Measurements from ENCODE around the gene HAUS1.

The HAUS1 gene

GRCh38 chr18:46104128-46104911, at the start of gene HAUS1:
HAUS1 (plus strand) TSS chr18:46104385; CDS start chr18:46104412, 27 bp downstream.
- DNase-seq (ENCODE audit: low read depth in 4 of 4, low spot score in 1 of 4), result peak; percentile 63 to 84 (median 76)

- DNase-seq (ENCODE audit: low read depth in 4 of 4, low spot score in 1 of 4), result no peak
These were observed 49.0 kb upstream of the HAUS1 start for GRCh38 chr18:46054956-46055837.

- no peak for DNase-seq (ENCODE audit: low read depth in 4 of 4, low spot score in 1 of 4)
These were observed 48.4 kb upstream of the HAUS1 start for GRCh38 chr18:46055838-46056230.

- DNase-seq (ENCODE audit: low read depth in 4 of 4, low spot score in 1 of 4), result no peak
These were observed 43.8 kb upstream of the HAUS1 start for GRCh38 chr18:46060359-46060841.

- no peak for DNase-seq (ENCODE audit: low read depth in 4 of 4, low spot score in 1 of 4)
These were observed 42.8 kb upstream of the HAUS1 start for GRCh38 chr18:46061387-46061786.

- DNase-seq (ENCODE audit: low read depth in 4 of 4, low spot score in 1 of 4), result no peak
These were observed 42.4 kb upstream of the HAUS1 start for GRCh38 chr18:46061796-46062195.

GRCh38 chr18:46062781-46063180, 41.4 kb upstream of the HAUS1 start:
- no peak for DNase-seq (ENCODE audit: low read depth in 4 of 4, low spot score in 1 of 4)

- no peak for DNase-seq (ENCODE audit: low read depth in 4 of 4, low spot score in 1 of 4)
These were observed 36.7 kb upstream of the HAUS1 start for GRCh38 chr18:46067438-46068007.

- no peak for DNase-seq (ENCODE audit: low read depth in 4 of 4, low spot score in 1 of 4)
These were observed 35.4 kb upstream of the HAUS1 start for GRCh38 chr18:46068763-46069162.

GRCh38 chr18:46069524-46069923, 34.7 kb upstream of the HAUS1 start:
- DNase-seq (ENCODE audit: low read depth in 4 of 4, low spot score in 1 of 4), result no peak

GRCh38 chr18:46070232-46070631, 34.0 kb upstream of the HAUS1 start:
- no peak for DNase-seq (ENCODE audit: low read depth in 4 of 4, low spot score in 1 of 4)

- DNase-seq (ENCODE audit: low read depth in 4 of 4, low spot score in 1 of 4), result no peak
These were observed 33.2 kb upstream of the HAUS1 start for GRCh38 chr18:46070815-46071652.

- DNase-seq (ENCODE audit: low read depth in 4 of 4, low spot score in 1 of 4), result peak; percentile 35 to 53 (median 45)
These were observed 32.4 kb upstream of the HAUS1 start, which contains the start of gene PSTPIP2 for GRCh38 chr18:46071653-46072375. PSTPIP2 (minus strand) TSS chr18:46072260; CDS start chr18:46072188, 72 bp downstream.

GRCh38 chr18:46072376-46072867, 31.8 kb upstream of the HAUS1 start:
- no peak for DNase-seq (ENCODE audit: low read depth in 4 of 4, low spot score in 1 of 4)

GRCh38 chr18:46072959-46073358, 31.2 kb upstream of the HAUS1 start:
- no peak for DNase-seq (ENCODE audit: low read depth in 4 of 4, low spot score in 1 of 4)

- DNase-seq (ENCODE audit: low read depth in 4 of 4, low spot score in 1 of 4), result peak in 3 of 4 experiments; percentile 38 to 56 (median 45)
These were observed 30.5 kb upstream of the HAUS1 start for GRCh38 chr18:46073474-46074331.

GRCh38 chr18:46079336-46079735, 24.8 kb upstream of the HAUS1 start:
- no peak for DNase-seq (ENCODE audit: low read depth in 4 of 4, low spot score in 1 of 4)

GRCh38 chr18:46080156-46080555, 24.0 kb upstream of the HAUS1 start:
- DNase-seq (ENCODE audit: low read depth in 4 of 4, low spot score in 1 of 4), result no peak

GRCh38 chr18:46084431-46084830, 19.8 kb upstream of the HAUS1 start:
- no peak for DNase-seq (ENCODE audit: low read depth in 4 of 4, low spot score in 1 of 4)

Measured in stimulated activated CD4-positive, alpha-beta T cell treated with anti-CD3 and anti-CD28 coated beads, Interleukin-1b, Interleukin-23, amount 100 ng/mL, for 24 hours (primary cell).